Loucy (cell line): ENCODE results near the gene SNCAIP.

Experiments
- CTCF ChIP-seq: fragments of 200-600 bp; sonication (generic); conservative IDR thresholded peaks from 2 replicates; pipeline ENCODE4 v1.5.1; 2014; ENCODE audit warnings: mild to moderate bottlenecking, antibody characterized with exemption, low read length
- EZH2phosphoT487 ChIP-seq: fragments of 200-600 bp; IDR thresholded peaks from 2 replicates; pipeline ENCODE4 v1.6.1; 2018; ENCODE audit warnings: antibody characterized with exemption, mild to moderate bottlenecking, moderate library complexity, borderline replicate concordance

- TF ChIP-seq CTCF (no peak), EZH2phosphoT487 (no peak)
These were observed 19.7 kb upstream of the SNCAIP start for GRCh38 chr5:122292332-122292731.
